Cerebellar nuclear complex (tissue), 1 donor: ENCODE data around the gene ZNF20.
"Not testable (repeated sequence)": the region's sequence is repeated elsewhere in the genome, so short reads cannot be mapped to it uniquely, and the experiment has no call there.

Experiments used
- DNase-seq, 2 experiments: peaks; one replicate each; lab custom pipeline; 2025; lab: John Stamatoyannopoulos, UW

Gene ZNF20

DNA sequence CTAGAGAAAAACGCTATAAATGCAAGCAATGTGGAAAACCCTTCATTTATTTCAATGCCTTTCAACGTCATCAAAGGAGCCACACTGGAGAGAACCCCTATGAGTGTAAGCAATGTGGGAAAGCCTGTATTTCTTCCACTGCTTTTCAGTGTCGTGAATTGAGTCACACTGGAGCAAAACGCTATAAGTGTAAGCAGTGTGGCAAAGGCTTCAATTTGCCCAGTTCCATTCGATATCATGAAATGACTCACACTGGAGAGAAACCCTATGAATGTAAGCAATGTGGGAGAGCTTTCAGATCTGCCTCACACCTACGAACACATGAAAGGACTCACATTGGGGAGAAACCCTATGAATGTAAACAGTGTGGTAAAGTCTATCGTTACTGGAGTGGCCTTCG, 27.4 kb downstream of the ZNF20 start:
- no peak for DNase-seq

DNA sequence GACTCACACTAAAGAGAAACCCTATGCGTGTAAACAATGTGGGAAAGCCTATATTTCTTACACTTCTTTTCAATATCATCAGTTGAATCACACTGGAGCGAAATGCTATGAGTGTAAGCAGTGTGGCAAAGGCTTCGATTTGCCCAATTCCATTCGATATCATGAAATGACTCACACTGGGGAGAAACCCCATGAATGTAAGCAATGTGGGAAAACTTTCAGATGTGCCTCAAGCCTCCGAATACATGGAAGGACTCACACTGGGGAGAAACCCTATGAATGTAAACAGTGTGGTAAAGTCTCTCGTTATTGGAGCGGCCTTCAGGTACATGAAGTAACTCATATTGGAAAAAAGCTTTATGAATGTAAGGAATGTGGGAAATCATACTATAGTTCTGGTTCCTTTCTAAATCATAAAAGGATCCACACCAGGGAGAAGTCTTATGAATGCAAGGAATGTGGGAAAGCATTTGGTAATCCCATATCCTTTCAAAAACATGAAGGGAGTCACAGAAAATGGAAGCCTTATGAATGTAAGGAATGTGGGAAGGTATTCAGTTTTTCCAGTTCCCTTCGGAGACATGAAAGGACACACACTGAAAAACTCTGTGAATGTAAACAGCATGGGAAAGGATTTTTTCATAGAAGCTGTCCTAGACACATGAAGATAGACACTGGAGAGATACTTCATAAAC, 28.1 kb downstream of the ZNF20 start:
- DNase-seq: no peak

GRCh38 chr19:12111176-12111575, 29.0 kb downstream of the ZNF20 start:
- no peak for DNase-seq

DNA sequence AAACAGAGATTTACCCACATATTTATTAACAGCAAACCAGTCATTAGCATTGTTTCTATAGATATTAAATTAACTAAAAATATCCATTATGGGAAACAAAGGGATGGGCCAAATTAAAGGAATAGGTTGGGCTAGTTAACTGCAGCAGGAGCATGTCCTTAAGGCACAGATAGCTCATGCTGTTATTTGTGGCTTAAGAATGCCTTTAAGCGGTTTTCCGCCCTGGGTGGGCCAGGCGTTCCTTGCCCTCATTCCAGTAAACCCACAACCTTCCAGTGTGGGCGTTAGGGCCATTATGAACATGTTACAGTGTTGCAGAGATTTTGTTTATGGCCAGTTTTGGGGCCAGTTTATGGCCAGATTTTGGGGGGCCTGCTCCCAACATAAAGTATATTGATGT, 36.2 kb downstream of the ZNF20 start:
- not testable (repeated sequence) for DNase-seq

- DNase-seq: no peak
Observed at GRCh38 chr19:12098040-12098439, 42.1 kb downstream of the ZNF20 start.

DNA sequence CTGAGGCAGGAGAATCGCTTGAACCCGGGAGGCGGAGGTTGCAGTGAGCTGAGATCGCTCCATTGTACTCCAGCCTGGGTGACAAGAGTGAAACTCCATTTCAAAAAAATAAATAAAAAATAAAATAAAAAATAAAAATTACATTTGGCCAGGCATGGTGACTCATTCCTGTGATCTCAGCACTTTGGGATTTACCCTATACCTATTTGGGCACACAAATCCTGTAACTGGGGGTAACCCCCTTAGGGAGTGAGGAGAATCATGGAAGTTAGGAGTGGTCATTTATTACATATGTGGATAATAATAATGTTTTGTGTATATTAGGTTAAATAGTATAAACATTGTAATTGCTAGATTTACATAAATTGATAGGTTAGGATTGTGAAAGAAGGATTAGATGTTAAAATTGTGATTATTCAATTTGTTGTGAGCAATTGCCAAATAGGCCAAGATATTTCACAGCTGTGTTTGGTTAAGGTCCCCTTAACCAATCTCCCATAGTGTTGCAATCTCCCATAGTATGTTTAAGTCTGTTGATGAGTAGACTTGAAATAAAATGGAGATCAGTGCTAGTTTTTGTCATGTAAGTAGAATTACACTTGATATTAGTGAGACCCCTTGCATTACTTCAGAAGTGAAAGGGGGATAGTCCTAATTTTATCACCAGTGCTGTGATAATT, 44.9 kb downstream of the ZNF20 start:
- DNase-seq: no peak

- no peak for DNase-seq
Observed at GRCh38 chr19:12093777-12094176, 46.4 kb downstream of the ZNF20 start.

GRCh38 chr19:12092956-12093355, 47.2 kb downstream of the ZNF20 start:
- DNase-seq: no peak

- no peak for DNase-seq
Observed at GRCh38 chr19:12092065-12092867, 47.9 kb downstream of the ZNF20 start.

DNA sequence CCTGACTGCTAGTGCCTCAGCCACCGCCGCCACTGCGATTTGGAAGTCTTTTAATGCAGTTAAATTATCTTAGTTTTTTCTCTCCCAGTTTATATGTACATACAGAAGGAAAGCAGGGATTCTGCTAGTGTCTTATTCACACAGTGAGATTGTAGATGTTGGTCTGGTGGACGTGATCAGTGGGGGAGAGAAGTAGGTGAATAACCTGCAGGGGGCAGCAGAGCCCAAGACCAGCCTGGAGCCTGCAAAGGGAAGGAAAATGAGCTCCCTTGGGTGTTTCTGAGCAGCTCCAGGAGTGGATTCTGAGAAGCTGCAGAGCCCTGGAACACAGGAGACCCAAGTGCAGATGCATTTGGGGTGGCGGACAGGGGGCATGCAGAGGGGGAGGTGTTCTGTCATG, 49.3 kb downstream of the ZNF20 start:
- DNase-seq: no peak

DNA sequence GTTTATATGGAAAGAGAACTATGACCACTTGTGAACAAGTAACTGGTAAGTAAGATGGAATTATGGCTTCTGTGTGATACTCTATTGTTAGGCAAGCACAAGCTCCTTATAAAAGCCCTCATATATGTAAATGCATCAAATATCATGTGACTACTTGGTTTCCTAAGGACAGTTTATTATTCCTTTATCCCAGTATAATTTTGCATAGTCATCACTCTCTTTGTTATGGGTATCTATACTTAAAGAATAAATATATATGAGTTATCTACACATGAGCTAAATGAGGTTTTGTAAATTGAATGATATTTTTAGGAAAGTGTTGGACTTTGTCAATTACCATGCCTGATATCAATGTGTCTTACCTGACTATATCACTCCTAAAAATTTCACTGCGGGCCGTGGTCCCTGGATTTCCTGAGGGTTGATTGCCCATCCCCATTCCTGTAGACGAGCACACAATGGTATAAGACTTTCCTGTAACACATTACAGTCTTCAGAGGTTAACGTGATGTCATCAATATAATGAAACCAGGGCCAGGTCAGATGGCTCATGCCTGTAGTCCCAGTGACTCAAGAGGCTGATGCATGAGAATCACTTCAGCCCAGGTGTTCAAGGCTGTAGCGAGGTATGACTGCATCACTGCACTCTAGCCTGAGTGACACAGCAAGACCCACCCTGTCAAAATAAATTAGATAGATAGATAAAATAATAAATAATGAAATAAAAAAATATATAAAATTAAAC, 54.9 kb downstream of the ZNF20 start:
- no peak for DNase-seq

- DNase-seq: not testable (repeated sequence)
Observed at GRCh38 chr19:12083336-12083735, 56.8 kb downstream of the ZNF20 start.
